H1 (cell line): ENCODE data around the gene CALY. TPM values are rescaled to one million over a fixed set of nuclear protein-coding genes. Genes with fewer than 3 reads are reported as not detected.

Experiments
- CTCF ChIA-PET: fragments of 300-600 bp; sonication (Branson Sonifier 250); formaldehyde crosslinking; loops from one replicate; lab custom pipeline; 2021; ENCODE audit not compliant: partially characterized antibody; lab: Charles Lee
- POLR2A ChIA-PET: fragments of 300-600 bp; sonication (Branson Sonifier 250); formaldehyde crosslinking; loops from one replicate; lab custom pipeline; 2021; ENCODE audit warnings: inconsistent platforms; ENCODE audit not compliant: partially characterized antibody; lab: Charles Lee
- DNase-seq, 2 experiments: peaks; one replicate each; pipeline versions ENCODE4 v3.0.0 to v3.0.0-alpha.2; 2010 to 2022; ENCODE audit warnings: low spot score in 2 of 2, low read depth in 1 of 2, mixed read lengths in 1 of 2
- FAIRE-seq: peaks from 2 replicates; lab custom pipeline; 2011; peaks lifted over from hg19 to GRCh38; lab: Jason Lieb, UNC
- H2AFZ ChIP-seq: 2 replicates; pipeline ENCODE4 v1.8.1; 2012; ENCODE audit warnings: low read length, inconsistent platforms
- H2AK5ac ChIP-seq: 2 replicates; pipeline ENCODE4 v1.6.1; 2013; ENCODE audit warnings: low read depth, low read length
- H2BK120ac ChIP-seq: replicated peaks from 2 replicates; pipeline ENCODE3; 2013; ENCODE audit warnings: low read depth, low read length, inconsistent platforms
- H2BK12ac ChIP-seq: 2 replicates; pipeline ENCODE4 v1.6.1; 2013; ENCODE audit warnings: low read depth, low read length
- H2BK15ac ChIP-seq: 2 replicates; pipeline ENCODE4 v1.6.1; 2013; ENCODE audit warnings: low read length
- H2BK20ac ChIP-seq: 2 replicates; pipeline ENCODE4 v1.6.1; 2013; ENCODE audit warnings: low read length
- H2BK5ac ChIP-seq: 2 replicates; pipeline ENCODE4 v1.6.1; 2013; ENCODE audit warnings: low read depth, low read length
- H3K14ac ChIP-seq: 2 replicates; pipeline ENCODE4 v1.6.1; 2013; ENCODE audit warnings: inconsistent platforms; ENCODE audit not compliant: insufficient read length
- H3K18ac ChIP-seq: 2 replicates; pipeline ENCODE4 v1.6.1; 2013; ENCODE audit warnings: low read length; ENCODE audit errors: extremely low read depth
- H3K23ac ChIP-seq: 2 replicates; pipeline ENCODE4 v1.6.1; 2013; ENCODE audit warnings: inconsistent platforms; ENCODE audit not compliant: insufficient read length
- H3K23me2 ChIP-seq: 2 replicates; pipeline ENCODE4 v1.6.1; 2013; ENCODE audit warnings: low read depth, low read length
- H3K27ac ChIP-seq: 2 replicates; pipeline ENCODE4 v1.6.1; 2011; ENCODE audit warnings: low read depth, low read length, inconsistent platforms
- H3K27me3 ChIP-seq, 4 experiments: replicated peaks in 1 of 4; 1 replicate in 1 of 4; 2 replicates in 3 of 4; pipeline versions ENCODE4 v1.6.1 to v1.8.1; 2011 to 2013; ENCODE audit warnings: low read length in 3 of 4, mild to moderate bottlenecking in 3 of 4, inconsistent platforms in 2 of 4, mixed read lengths in 2 of 4, moderate library complexity in 1 of 4; ENCODE audit not compliant: control insufficient read depth in 3 of 4, insufficient read depth in 3 of 4; ENCODE audit errors: extremely low read depth in 1 of 4
- H3K36me3 ChIP-seq, 4 experiments: 2 replicates each; pipeline versions ENCODE4 v1.6.1 to v1.8.1; 2011 to 2013; ENCODE audit warnings: mild to moderate bottlenecking in 4 of 4, low read length in 3 of 4, moderate library complexity in 2 of 4, control low read depth in 1 of 4, inconsistent platforms in 1 of 4; ENCODE audit not compliant: insufficient read depth in 4 of 4, control insufficient read depth in 2 of 4
- H3K4ac ChIP-seq: replicated peaks from 2 replicates; pipeline ENCODE3; 2013; ENCODE audit warnings: low read length, low read depth, mixed read lengths, inconsistent platforms; ENCODE audit not compliant: insufficient read length
- H3K4me1 ChIP-seq, 4 experiments: replicated peaks in 1 of 4; 1 replicate in 1 of 4; 2 replicates in 3 of 4; pipeline versions ENCODE4 v1.6.1 to v1.8.1; 2011 to 2013; ENCODE audit warnings: low read length in 3 of 4, inconsistent platforms in 2 of 4, mixed read lengths in 1 of 4; ENCODE audit not compliant: insufficient read depth in 4 of 4, control insufficient read depth in 3 of 4
- H3K4me2 ChIP-seq, 2 experiments: 2 replicates each; pipeline versions ENCODE4 v1.6.1 to v1.8.1; 2011 to 2013; ENCODE audit warnings: low read depth in 2 of 2, low read length in 2 of 2, control low read depth in 1 of 2, inconsistent platforms in 1 of 2, mild to moderate bottlenecking in 1 of 2; ENCODE audit not compliant: insufficient read depth in 1 of 2
- H3K4me3 ChIP-seq, 4 experiments: fragments of 200-600, 300-600 bp in 1 of 4; sonication (generic), shearing (Covaris generic), sonication (Bioruptor Twin) in 1 of 4; 2 replicates each; pipeline versions ENCODE4 v1.5.1 to v1.8.1; 2011 to 2016; ENCODE audit warnings: low read length in 4 of 4, low read depth in 3 of 4, control low read depth in 2 of 4, inconsistent platforms in 2 of 4, mild to moderate bottlenecking in 2 of 4, mixed read lengths in 1 of 4, moderate library complexity in 1 of 4; ENCODE audit not compliant: insufficient read depth in 2 of 4; ENCODE audit errors: extremely low read depth in 1 of 4
- H3K56ac ChIP-seq: replicated peaks from 2 replicates; pipeline ENCODE3; 2013; ENCODE audit warnings: low read depth, mild to moderate bottlenecking, mixed read lengths, low read length, inconsistent platforms; ENCODE audit not compliant: insufficient read length
- H3K79me1 ChIP-seq: 2 replicates; pipeline ENCODE4 v1.6.1; 2013; ENCODE audit warnings: low read depth, low read length, control low read depth
- H3K79me2 ChIP-seq, 2 experiments: 2 replicates each; pipeline versions ENCODE4 v1.6.1 to v1.8.1; 2012 to 2013; ENCODE audit warnings: low read length in 2 of 2, mild to moderate bottlenecking in 2 of 2, inconsistent platforms in 1 of 2; ENCODE audit not compliant: insufficient read depth in 2 of 2, control insufficient read depth in 1 of 2
- H3K9ac ChIP-seq, 4 experiments: replicated peaks in 1 of 4; 1 replicate in 1 of 4; 2 replicates in 3 of 4; pipeline versions ENCODE4 v1.6.1 to v1.8.1; 2011 to 2013; ENCODE audit warnings: low read depth in 3 of 4, low read length in 3 of 4, control low read depth in 2 of 4, mild to moderate bottlenecking in 2 of 4, moderate library complexity in 2 of 4, inconsistent platforms in 1 of 4; ENCODE audit errors: extremely low read depth in 1 of 4
- H3K9me3 ChIP-seq, 2 experiments: 2 replicates each; pipeline versions ENCODE4 v1.6.1 to v1.8.1; 2012 to 2013; ENCODE audit warnings: mild to moderate bottlenecking in 2 of 2, moderate library complexity in 2 of 2, control low read depth in 1 of 2, inconsistent platforms in 1 of 2, low read depth in 1 of 2, low read length in 1 of 2, mixed read lengths in 1 of 2; ENCODE audit not compliant: insufficient read depth in 2 of 2
- H4K20me1 ChIP-seq, 2 experiments: replicated peaks in 1 of 2; 2 replicates each; pipeline versions ENCODE3 to v1.8.1; 2011 to 2013; ENCODE audit warnings: inconsistent platforms in 2 of 2, low read length in 2 of 2, mild to moderate bottlenecking in 1 of 2; ENCODE audit not compliant: insufficient read depth in 2 of 2, control insufficient read depth in 1 of 2
- H4K5ac ChIP-seq: 2 replicates; pipeline ENCODE4 v1.6.1; 2013; ENCODE audit warnings: low read length, low read depth, mixed read lengths, inconsistent platforms; ENCODE audit not compliant: insufficient read length
- H4K8ac ChIP-seq: 2 replicates; pipeline ENCODE4 v1.8.0; 2013; ENCODE audit warnings: mild to moderate bottlenecking, moderate library complexity, low read length, inconsistent platforms; ENCODE audit not compliant: insufficient read depth; ENCODE audit errors: extremely low read depth
- H4K91ac ChIP-seq: replicated peaks from 2 replicates; pipeline ENCODE3; 2013; ENCODE audit warnings: low read length, mixed read lengths, inconsistent platforms; ENCODE audit not compliant: insufficient read length
- CHD2 ChIP-seq: IDR thresholded peaks from 2 replicates; pipeline ENCODE4 v1.6.1; 2012; ENCODE audit warnings: low read length, improper control_type of control experiment
- KDM1A ChIP-seq: fragments of 200-600, 300-600 bp; sonication (generic); IDR thresholded peaks from 2 replicates; pipeline ENCODE4 v1.7.1; 2016; ENCODE audit warnings: mild to moderate bottlenecking, low read length, borderline replicate concordance
- WGBS, 2 experiments: shearing (Covaris generic) in 1 of 2; methylation state at CpG; one replicate each; pipeline versions ENCODE4 v1.1.6 to v1.1.7; 2013 to 2015; ENCODE audit warnings: low lambda C conversion rate in 2 of 2, mixed read lengths in 2 of 2, inconsistent platforms in 1 of 2, low coverage in 1 of 2, missing lambda C conversion rate in 1 of 2; ENCODE audit not compliant: insufficient replicate concordance in 2 of 2, insufficient coverage in 1 of 2, insufficient read length in 1 of 2; ENCODE audit errors: extremely low coverage in 1 of 2, missing lambda C conversion rate in 1 of 2; 5-methylcytosine and 5-hydroxymethylcytosine counted together
- polyA plus RNA-seq, 7 experiments: library from polyadenylated mRNA; depleted of rRNA in 3 of 7; stranded (reverse) in 5 of 7; unstranded in 2 of 7; fragments of >200 nt in 5 of 7; fragments of 200-250 nt in 2 of 7; gene quantifications; 1 replicate in 5 of 7; 2 replicates in 1 of 7; 4 replicates in 1 of 7; pipeline versions ENCODE4 v1.2.1 to v1.2.3, GENCODE V29; 2011 to 2013; ENCODE audit warnings: missing spikeins in 2 of 7, mixed read lengths in 2 of 7
- total RNA-seq: library from RNA; stranded (reverse); fragmentation: NEBNext Ultra II Directional; extraction: Animal tissue kit (Norgen Biotek cat#: 25700); gene quantifications from 2 replicates; pipeline ENCODE4 v1.2.1, GENCODE V29; 2021

Gene CALY
- total and polyA plus RNA-seq, 2 of the 8 experiments (the other 6 are each of a cell fraction or from before 2014, with no cell fraction given), result 1.3 to 1.5 TPM

DNA sequence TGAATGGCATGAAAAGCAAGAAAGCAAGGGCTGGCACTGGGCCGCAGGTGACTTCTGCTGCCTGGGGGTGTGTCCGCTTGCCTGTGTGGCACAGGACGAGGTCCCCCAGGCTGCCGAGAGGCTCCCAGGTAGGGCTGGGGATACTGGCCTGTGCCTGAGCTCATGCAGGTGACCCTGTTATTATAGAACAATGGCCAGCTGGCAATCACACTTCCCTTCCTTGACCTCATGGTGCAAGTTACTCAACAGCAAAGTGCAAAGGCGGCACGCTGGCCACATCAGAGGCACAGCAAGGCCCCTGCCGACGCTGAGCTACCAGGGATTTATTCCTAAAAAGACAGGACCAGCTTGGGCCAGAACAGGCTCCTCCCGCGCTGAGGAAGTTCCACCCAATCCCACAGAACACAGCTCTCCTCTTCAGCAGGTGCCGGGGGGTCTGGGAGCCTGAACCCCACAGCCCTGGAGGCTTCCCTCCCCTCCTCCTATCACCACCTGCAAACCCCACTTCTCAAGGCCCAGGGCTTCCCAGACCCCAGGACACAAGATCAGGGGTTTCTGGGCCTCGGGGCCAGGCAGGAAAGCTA is 58.6 kb downstream of the CALY start:
- no peaks in the 10 kb centered on the region for H3K79me2 ChIP-seq
- DNase-seq, result no peak
- no peak for FAIRE-seq
- no peak overlapping the region for H2BK15ac ChIP-seq
- H2BK120ac ChIP-seq, result no peak overlapping the region
- H2AFZ ChIP-seq, result no peak overlapping the region
- H3K18ac ChIP-seq, result no peak overlapping the region
- peaks cover 0 to 13% (median 7%) of the 10 kb centered on the region in 4 experiments; a peak in 5 of 7 replicates for H3K4me1 ChIP-seq
- peaks cover 4 to 17% (median 12%) of the 10 kb centered on the region in 4 experiments; a peak in 6 of 8 replicates for H3K36me3 ChIP-seq
- no peak overlapping the region for H3K4me3 ChIP-seq
- no peaks in the 10 kb centered on the region for H3K9me3 ChIP-seq
- TF ChIP-seq CHD2, result no peak
- no peak for TF ChIP-seq KDM1A
- ChIA-PET POLR2A (interaction anchor here (0.8 to 2.4 kb wide), 7 partner anchors 10 to 66 kb away, joined by 3 to 7 read pairs (median 3); no protein-coding TSS in a partner anchor), CTCF (interaction anchor here (0.7 to 1.8 kb wide), 10 partner anchors 9 to 338 kb away, joined by 3 to 6 read pairs (median 4); no protein-coding TSS in a partner anchor)
- WGBS, 2 experiments, result 93% methylated on average over 11 of the region's 12 CpGs; no CpG with 5 or more reads in 1 of the 2 experiments
- no peak overlapping the region for H2BK12ac ChIP-seq
- no peak overlapping the region for H3K9ac ChIP-seq
- H4K91ac ChIP-seq, result no peak overlapping the region
- H3K27ac ChIP-seq, result no peak overlapping the region
- peaks cover 0 to 7% (median 4%) of the 10 kb centered on the region in 4 experiments; a peak in 6 of 7 replicates for H3K27me3 ChIP-seq
- H3K56ac ChIP-seq, result no peak overlapping the region
- no peaks in the 10 kb centered on the region for H3K79me1 ChIP-seq
- H3K23ac ChIP-seq, result no peak overlapping the region
- no peak overlapping the region for H4K8ac ChIP-seq
- H4K5ac ChIP-seq, result no peak overlapping the region
- no peak overlapping the region for H3K14ac ChIP-seq
- no peak overlapping the region for H2BK20ac ChIP-seq
- peaks cover 5% of the 10 kb centered on the region; the same call in 1 of the 2 replicates for H3K23me2 ChIP-seq
- H2BK5ac ChIP-seq, result no peak overlapping the region
- H4K20me1 ChIP-seq, result peaks cover 0 to 5% of the 10 kb centered on the region in 2 experiments
- no peak overlapping the region for H3K4ac ChIP-seq
- H2AK5ac ChIP-seq, result no peak overlapping the region
- no peak overlapping the region for H3K4me2 ChIP-seq
